Limb (tissue), 2 donors: ENCODE results near the gene CPED1.
"Not testable (repeated sequence)": the region's sequence is repeated elsewhere in the genome, so short reads cannot be mapped to it uniquely, and the experiment has no call there.

Experiments
- DNase-seq, 2 donors: peaks; one replicate each; pipeline ENCODE4 v3.0.0-alpha.2; 2016; ENCODE audit errors: extremely low spot score in 2 of 2

The CPED1 gene

GRCh38 chr7:121180436-121181063 is 192.0 kb downstream of the CPED1 start:
- no peak for DNase-seq

GRCh38 chr7:121181357-121181756 is 192.8 kb downstream of the CPED1 start:
- no peak for DNase-seq

DNA sequence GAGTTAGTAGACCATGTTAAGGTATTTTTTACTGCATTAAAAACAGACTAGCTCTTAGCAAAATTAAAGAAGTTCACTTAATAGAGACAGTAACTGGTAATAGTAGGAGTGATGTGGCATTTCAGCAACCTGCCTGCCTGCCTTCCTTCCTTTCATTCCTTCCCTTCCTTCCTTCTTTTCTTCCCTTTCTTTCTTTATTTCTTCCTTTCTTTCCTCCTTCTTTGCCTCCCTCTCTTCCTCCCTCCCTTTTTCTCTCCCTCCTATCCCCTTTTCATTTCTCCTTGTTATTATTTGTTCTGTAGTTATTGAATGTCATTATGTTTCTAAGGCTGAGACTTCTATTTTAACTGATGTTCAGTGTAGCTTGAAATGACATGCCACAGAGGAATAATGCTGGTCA is 193.8 kb downstream of the CPED1 start:
- DNase-seq, result no peak

DNA sequence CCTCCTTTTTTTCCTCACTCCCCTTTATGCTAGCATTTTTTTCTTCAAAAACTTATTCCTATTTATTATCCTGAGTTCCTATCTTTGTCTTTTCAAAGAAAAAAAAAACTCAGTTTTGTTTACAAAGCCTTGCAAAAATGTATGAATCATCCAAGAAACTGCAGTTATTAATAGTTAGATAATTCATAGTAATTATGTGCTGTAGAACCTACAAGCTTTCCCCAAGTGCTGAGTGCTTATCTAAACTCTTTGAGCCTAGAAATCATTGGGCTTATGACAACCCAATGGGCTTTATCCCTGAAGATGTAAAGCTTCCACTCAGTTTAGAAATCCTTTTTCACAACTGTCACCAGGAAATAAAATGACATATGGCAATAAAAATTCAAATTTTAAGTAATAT is 194.4 kb downstream of the CPED1 start:
- no peak for DNase-seq

DNA sequence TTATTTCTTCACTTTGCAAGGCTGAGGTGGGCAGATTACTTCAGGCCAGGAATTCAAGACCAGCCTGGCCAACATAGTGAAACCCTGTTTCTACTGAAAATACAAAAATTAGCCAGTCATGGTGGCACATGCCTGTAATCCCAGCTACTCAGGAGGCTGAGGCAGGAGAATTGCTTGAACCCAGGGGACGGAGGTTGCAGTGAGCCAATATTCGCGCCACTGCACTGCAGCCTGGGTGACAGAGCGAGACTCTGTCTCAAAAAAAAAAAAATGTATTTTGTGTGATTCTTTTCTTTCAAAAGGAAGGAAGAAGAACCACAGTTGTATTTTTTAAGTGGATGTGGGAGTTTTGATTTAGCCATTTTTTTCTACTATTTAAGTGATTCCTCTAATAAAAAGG is 195.4 kb downstream of the CPED1 start:
- DNase-seq, result not testable (repeated sequence)

DNA sequence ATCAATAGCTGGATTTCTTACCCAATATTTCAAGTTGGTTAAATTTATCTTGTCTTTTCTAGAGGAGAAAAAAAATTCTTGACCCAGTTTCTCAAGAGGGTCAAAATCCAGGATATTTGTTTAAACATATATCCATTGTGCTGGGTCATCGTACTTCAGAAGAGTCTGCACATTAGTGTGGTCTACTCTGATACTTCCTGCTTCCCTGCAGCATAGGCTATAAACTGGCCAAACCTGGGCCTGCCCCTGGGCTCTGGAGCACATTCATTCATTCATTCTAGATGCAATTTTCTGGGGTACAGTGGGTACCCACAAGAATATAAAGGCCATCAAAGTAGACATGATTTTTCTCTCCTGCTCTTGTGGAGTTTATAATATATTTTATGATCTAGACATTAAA is 198.2 kb downstream of the CPED1 start:
- no peak for DNase-seq

DNA sequence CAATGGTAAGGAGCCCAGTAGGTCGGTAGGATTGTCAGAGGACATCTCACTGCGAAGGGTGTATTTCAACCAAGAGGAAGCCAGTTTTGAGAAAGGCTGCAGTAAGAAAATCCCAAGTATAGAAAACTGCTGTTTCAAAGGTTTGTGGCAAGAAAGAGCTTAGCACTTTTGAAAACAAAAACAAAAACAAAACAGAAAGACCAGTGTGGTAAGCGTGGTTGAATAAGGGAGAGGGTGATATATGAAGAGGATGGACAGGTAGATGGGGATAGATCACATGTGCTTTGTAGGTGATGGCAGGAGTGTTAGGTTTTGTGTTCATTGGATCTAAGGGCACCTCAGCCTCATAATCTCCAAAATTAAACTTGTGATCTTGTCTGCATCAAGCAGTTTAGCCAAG is 198.7 kb downstream of the CPED1 start:
- no peak for DNase-seq

GRCh38 chr7:121187676-121188075 is 199.2 kb downstream of the CPED1 start:
- no peak for DNase-seq

GRCh38 chr7:121192834-121193233 is 204.3 kb downstream of the CPED1 start:
- DNase-seq, result no peak

DNA sequence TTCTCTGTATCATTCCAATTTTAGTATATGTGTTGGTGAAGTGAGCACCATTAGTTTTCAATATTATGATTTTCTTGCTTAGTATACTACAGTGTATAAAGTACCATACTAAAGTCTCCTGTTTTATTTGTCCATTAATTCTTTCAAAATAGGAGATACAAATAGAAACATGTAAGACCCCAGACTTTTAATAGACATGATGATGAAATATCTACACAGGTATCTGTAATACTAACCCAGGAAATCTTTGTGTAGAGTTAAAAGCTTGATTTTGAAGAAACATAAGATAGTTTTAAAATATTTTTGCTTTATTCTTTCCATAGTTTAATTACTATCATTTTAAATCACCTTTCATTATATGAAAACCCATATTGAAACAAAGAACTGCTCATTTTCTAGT is 206.5 kb downstream of the CPED1 start:
- DNase-seq, result no peak

DNA sequence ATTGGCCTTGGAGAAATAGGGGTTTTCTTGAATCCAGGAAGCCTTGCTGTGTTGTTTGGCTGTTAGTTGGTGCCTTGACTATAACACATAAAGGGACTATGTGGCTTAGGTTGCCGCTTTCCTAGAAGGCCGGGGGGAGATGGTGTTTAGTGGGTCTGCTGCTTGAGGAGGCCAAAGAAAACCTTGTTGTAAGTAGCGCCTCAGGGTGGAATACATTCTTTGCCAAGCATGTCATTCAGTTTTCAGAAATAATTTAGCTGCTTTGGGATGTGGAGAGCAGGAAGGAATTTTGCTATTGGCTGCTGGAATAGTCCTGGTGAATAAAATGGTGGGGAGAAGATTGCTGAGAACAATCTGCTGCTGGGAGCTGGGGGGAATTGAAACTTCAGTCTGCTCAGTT is 207.4 kb downstream of the CPED1 start:
- DNase-seq, result peak; percentile 27 to 48

GRCh38 chr7:121196286-121196685 is 207.8 kb downstream of the CPED1 start:
- no peak for DNase-seq

- DNase-seq, result no peak
Observed at GRCh38 chr7:121197455-121197854, 208.9 kb downstream of the CPED1 start.

DNA sequence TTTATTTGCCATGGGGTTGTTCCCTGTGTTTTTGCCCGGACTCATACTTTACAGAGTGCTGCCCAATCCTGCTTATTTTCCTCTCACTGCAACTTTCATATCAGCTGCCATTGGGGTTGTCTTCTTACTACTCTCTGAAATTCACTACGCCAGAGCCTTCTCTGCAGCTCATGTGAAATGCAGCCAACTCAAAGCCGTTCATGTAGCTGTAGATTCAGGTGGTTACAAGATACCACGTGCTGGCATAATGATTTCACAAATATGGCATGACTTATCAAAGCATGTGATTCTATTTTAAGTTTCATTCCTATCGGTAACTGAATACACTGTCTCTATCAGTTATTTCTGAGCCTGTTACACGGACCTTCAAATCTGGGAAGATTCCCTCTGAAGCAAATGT is 210.0 kb downstream of the CPED1 start:
- no peak for DNase-seq

DNA sequence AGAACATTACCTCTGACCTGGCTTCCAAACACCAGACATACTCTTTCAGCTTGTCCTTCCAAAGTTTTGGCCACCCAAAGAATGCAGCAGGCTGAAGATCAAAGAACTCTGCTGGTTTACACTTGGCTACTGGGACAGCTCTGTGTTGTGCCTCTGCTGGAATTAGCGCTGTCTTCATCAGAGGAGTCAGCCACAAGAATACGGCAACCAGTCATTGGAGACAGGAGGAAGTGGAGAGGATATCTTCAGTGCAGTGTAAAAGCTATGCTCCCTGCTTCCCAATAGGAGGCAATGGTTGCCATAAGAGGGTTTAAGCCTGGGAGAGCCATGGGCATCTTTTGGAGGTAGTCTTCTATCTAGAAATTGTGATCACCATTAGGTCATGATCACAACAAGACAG is 213.6 kb downstream of the CPED1 start:
- DNase-seq, result no peak

DNA sequence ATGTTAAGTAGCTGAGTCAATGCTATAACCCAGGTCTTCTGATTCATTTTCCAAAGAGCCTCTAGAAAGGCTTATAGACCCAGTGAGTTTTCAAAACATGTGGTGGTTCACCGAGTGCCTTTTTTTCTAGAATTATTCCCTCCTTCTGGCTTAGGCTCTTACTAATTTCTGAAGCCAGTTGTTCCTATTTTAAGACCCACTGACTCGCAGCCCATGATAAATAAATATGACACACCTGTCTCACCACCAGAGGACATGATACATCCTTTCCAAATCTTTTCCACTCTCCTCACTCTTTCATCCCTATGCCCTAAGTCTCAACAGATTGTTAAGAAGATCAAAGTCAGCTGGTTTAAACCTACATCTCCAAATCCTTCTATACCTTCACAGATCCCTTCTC is 214.3 kb downstream of the CPED1 start:
- no peak for DNase-seq

- no peak for DNase-seq
Observed at GRCh38 chr7:121204537-121204936, 216.0 kb downstream of the CPED1 start.

DNA sequence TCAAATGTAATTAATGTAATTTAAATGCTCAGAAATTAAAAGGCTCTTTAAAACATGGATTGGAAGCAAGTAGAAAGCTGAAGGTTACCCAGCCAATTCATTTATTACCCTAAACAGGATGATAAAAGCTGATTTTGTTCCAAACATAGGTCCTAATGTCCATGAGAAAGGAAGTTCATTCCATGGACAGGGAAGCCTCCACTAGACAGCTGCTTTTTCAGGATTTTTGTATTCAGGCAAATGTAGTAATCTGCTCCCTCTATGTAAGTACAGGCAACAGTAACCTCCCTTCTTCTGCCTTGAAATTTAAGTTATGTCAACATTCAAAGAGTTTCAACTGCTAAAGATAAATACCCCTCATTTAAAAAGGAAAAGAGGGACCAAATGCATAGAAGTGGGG is 217.3 kb downstream of the CPED1 start:
- DNase-seq, result no peak

GRCh38 chr7:121211253-121211652 is 222.7 kb downstream of the CPED1 start:
- no peak for DNase-seq

- no peak for DNase-seq
Observed at GRCh38 chr7:121212036-121212435, 223.5 kb downstream of the CPED1 start.

DNA sequence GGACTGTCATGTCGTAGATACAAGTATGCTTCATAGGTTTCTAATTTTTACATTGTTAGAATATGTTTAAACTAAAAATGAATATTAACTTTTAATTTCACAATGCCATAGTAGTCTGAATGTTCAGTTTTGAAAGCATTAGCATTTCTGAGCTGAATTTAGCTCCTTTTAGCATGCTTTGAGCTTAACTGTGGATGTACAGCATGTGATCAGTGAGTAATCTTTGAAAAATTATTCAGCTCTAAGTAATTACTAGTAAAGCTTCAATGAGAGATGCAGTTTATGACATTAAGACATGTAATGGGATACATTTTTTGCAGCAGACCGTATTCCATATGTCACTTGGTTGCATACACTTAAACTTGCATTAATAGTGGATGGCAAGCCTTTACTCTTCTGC is 226.1 kb downstream of the CPED1 start:
- DNase-seq, result no peak

GRCh38 chr7:121219026-121219425 is 230.5 kb downstream of the CPED1 start:
- no peak for DNase-seq

DNA sequence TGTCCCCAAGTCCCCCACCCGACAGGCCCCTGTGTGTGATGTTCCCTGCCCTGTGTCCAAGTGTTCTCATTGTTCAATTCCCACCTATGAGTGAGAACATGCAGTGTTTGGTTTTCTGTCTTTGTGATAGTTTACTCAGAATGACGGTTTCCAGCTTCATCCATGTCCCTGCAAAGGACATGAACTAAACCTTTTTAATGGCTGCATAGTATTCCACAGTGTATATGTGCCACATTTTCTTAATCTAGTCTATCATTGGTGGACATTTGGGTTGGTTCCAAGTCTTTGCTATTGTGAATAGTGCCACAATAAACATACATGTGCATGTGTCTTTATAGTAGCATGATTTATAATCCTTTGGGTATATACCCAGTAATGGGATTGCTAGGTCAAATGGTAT is 232.6 kb downstream of the CPED1 start:
- DNase-seq, result not testable (repeated sequence)

GRCh38 chr7:121228779-121229178 is 240.3 kb downstream of the CPED1 start:
- no peak for DNase-seq
